ENCODE results near the gene RIOK2. TPM values are rescaled to one million over a fixed set of nuclear protein-coding genes. Genes with fewer than 3 reads are reported as not detected.

The RIOK2 gene
- total RNA-seq, 2 donors from 2014 or later = 23.9 to 24.9 TPM

DNA sequence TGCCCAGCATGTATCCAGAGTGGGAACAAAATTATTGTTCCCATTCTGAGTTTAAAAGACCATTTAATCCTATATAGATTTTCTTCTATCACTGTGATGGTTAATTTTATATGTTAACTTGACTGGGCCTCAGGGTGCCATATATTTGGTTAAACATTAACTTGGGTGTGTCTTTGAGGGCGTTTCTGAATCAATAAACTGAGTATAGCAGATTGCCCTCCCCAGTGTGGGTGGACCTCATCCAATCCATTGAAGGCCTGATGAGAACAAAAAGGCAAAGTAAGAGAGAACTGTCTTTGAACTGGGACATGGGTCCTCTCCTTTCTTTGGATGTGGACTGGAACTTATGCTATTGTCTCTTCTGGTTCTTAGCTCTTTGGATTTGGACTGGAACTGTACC is 17.3 kb downstream of the RIOK2 start:
- H3K4me1 ChIP-seq = no peaks in the 10 kb centered on the region
- no peaks in the 10 kb centered on the region for H3K36me3 ChIP-seq
- no peaks in the 10 kb centered on the region for H3K9me3 ChIP-seq
- intact Hi-C loops (cut with DNase I) = loop anchor here (10.0 kb wide), 1 partner anchor 551 kb away; no protein-coding TSS in a partner anchor
- TF ChIP-seq, protein P1, sequence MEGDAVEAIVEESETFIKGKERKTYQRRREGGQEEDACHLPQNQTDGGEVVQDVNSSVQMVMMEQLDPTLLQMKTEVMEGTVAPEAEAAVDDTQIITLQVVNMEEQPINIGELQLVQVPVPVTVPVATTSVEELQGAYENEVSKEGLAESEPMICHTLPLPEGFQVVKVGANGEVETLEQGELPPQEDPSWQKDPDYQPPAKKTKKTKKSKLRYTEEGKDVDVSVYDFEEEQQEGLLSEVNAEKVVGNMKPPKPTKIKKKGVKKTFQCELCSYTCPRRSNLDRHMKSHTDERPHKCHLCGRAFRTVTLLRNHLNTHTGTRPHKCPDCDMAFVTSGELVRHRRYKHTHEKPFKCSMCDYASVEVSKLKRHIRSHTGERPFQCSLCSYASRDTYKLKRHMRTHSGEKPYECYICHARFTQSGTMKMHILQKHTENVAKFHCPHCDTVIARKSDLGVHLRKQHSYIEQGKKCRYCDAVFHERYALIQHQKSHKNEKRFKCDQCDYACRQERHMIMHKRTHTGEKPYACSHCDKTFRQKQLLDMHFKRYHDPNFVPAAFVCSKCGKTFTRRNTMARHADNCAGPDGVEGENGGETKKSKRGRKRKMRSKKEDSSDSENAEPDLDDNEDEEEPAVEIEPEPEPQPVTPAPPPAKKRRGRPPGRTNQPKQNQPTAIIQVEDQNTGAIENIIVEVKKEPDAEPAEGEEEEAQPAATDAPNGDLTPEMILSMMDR (IDR thresholded peaks at IDR 0.05) = no peak
- DNase-seq = peak; percentile 77
- no peak overlapping the region for H3K9ac ChIP-seq (ENCODE audit: low read depth in 2 of 2, low read length in 2 of 2)
- H3K4me3 ChIP-seq = no peak overlapping the region
- no peaks in the 10 kb centered on the region for H3K27me3 ChIP-seq
- peak overlapping the region; percentile 59 for H3K27ac ChIP-seq

- TF ChIP-seq, protein P1 (IDR thresholded peaks at IDR 0.05) = no peak
- no peaks in the 10 kb centered on the region for H3K9me3 ChIP-seq
- peak overlapping the region; percentile 34 for H3K27ac ChIP-seq
- H3K36me3 ChIP-seq = no peaks in the 10 kb centered on the region
- H3K4me3 ChIP-seq = no peak overlapping the region
- no peaks in the 10 kb centered on the region for H3K4me1 ChIP-seq
- H3K9ac ChIP-seq (ENCODE audit: low read depth in 2 of 2, low read length in 2 of 2) = no peak overlapping the region
- no peaks in the 10 kb centered on the region for H3K27me3 ChIP-seq
- intact Hi-C loops (cut with DNase I) = loop anchor here (5.0 to 10.0 kb wide), 3 partner anchors 298 to 550 kb away; no protein-coding TSS in a partner anchor
- DNase-seq = no peak
These were observed 18.2 kb downstream of the RIOK2 start for GRCh38 chr5:97164846-97165245.

DNA sequence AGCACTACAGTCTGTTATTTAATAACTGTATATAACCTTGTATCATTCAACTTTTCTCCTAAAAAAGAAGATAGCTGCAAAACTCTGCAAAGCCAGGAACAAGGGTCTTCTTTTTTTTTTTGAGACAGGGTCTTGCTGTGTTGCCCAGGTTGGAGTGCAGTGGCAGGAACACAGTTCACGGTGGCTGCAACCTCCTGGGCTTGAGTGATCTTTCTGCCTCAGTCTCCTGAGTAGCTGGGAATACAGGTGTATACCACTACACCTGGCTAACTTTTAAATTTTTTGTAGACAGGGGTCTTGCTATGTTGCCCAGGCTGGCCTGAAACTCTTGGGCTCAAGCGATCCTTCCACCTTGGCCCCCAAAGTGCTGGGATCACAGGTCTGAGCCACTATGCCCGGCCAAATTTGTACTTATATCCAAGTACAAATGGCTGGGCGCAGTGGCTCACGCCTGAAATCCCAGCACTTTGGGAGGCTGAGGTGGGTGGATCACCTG is 19.2 kb downstream of the RIOK2 start:
- Histone ChIP-seq H3K4me3 (no peak overlapping the region), H3K27me3 (no peaks in the 10 kb centered on the region), H3K27ac (no peak overlapping the region), H3K36me3 (no peaks in the 10 kb centered on the region), H3K9ac (ENCODE audit: low read depth in 2 of 2, low read length in 2 of 2) (no peak overlapping the region), H3K4me1 (no peaks in the 10 kb centered on the region), H3K9me3 (no peaks in the 10 kb centered on the region)
- TF ChIP-seq, protein P1 (IDR thresholded peaks at IDR 0.05) = no peak
- no peak for DNase-seq
- intact Hi-C loops (cut with DNase I) = loop anchor here (5.0 to 10.0 kb wide), 3 partner anchors 297 to 549 kb away; no protein-coding TSS in a partner anchor

GRCh38 chr5:97163360-97163764 is 19.7 kb downstream of the RIOK2 start:
- H3K9ac ChIP-seq (ENCODE audit: low read depth in 2 of 2, low read length in 2 of 2) = no peak overlapping the region
- no peak overlapping the region for H3K27ac ChIP-seq
- TF ChIP-seq, protein P1 (IDR thresholded peaks at IDR 0.05) = peak; percentile 67
- H3K27me3 ChIP-seq = no peaks in the 10 kb centered on the region
- no peak overlapping the region for H3K4me3 ChIP-seq
- no peaks in the 10 kb centered on the region for H3K36me3 ChIP-seq
- H3K9me3 ChIP-seq = no peaks in the 10 kb centered on the region
- intact Hi-C loops (cut with DNase I) = loop anchor here (5.0 to 10.0 kb wide), 3 partner anchors 296 to 549 kb away; no protein-coding TSS in a partner anchor
- DNase-seq = no peak
- H3K4me1 ChIP-seq = no peaks in the 10 kb centered on the region

- Histone ChIP-seq H3K36me3 (no peaks in the 10 kb centered on the region), H3K27ac (no peak overlapping the region), H3K9me3 (no peaks in the 10 kb centered on the region), H3K9ac (ENCODE audit: low read depth in 2 of 2, low read length in 2 of 2) (no peak overlapping the region), H3K27me3 (no peaks in the 10 kb centered on the region), H3K4me1 (no peaks in the 10 kb centered on the region), H3K4me3 (no peak overlapping the region)
- intact Hi-C loops (cut with DNase I) = loop anchor here (5.0 to 10.0 kb wide), 3 partner anchors 295 to 547 kb away; no protein-coding TSS in a partner anchor
- TF ChIP-seq, protein P1 (IDR thresholded peaks at IDR 0.05) = peak; percentile 91
- DNase-seq = peak; percentile 80
These were observed 21.0 kb downstream of the RIOK2 start for GRCh38 chr5:97162045-97162444.

Measured in colonic mucosa (tissue), 4 donors.